Activated CD4-positive, alpha-beta T cell treated with anti-CD3 and anti-CD28 coated beads, Interleukin-2, amount 10 ng/mL, durations not matched to agents 7 days and 5 days (primary cell): ENCODE data around the gene NISCH. TPM values are rescaled to one million over a fixed set of nuclear protein-coding genes. Genes with fewer than 3 reads are reported as not detected.

Experiments
- CTCF ChIA-PET: fragments of 350-600 bp; sonication (Branson Sonifier 250); formaldehyde crosslinking; loops from one replicate; lab custom pipeline; 2021; ENCODE audit warnings: antibody characterized with exemption; lab: Charles Lee
- POLR2A ChIA-PET: fragments of 350-600 bp; sonication (Branson Sonifier 250); formaldehyde crosslinking; loops from one replicate; lab custom pipeline; 2021; ENCODE audit warnings: antibody characterized with exemption; lab: Charles Lee
- DNase-seq: peaks from one replicate; pipeline ENCODE4 v3.0.0-alpha.2; 2020
- H3K27ac Mint-ChIP-seq: one replicate; pipeline ENCODE4 v1.8.0; 2021; ENCODE audit warnings: mild to moderate bottlenecking, moderate library complexity, mixed read lengths
- H3K27me3 Mint-ChIP-seq: one replicate; pipeline ENCODE4 v1.8.0; 2021; ENCODE audit warnings: mixed read lengths
- H3K36me3 Mint-ChIP-seq: one replicate; pipeline ENCODE4 v1.8.0; 2021; ENCODE audit warnings: low read depth, mixed read lengths
- H3K4me1 Mint-ChIP-seq: one replicate; pipeline ENCODE4 v1.8.0; 2021; ENCODE audit warnings: mixed read lengths
- H3K4me3 Mint-ChIP-seq: one replicate; pipeline ENCODE4 v1.8.0; 2021; ENCODE audit warnings: mild to moderate bottlenecking, moderate library complexity, mixed read lengths
- H3K9me3 Mint-ChIP-seq: one replicate; pipeline ENCODE4 v1.8.0; 2021; ENCODE audit warnings: mixed read lengths
- total RNA-seq, 2 experiments: library from RNA; stranded (reverse); gene quantifications; one replicate each; pipeline ENCODE4 v1.2.3, GENCODE V29; 2021

Gene NISCH
- total RNA-seq, 2 experiments from 2014 or later, result 94.5 TPM

DNA sequence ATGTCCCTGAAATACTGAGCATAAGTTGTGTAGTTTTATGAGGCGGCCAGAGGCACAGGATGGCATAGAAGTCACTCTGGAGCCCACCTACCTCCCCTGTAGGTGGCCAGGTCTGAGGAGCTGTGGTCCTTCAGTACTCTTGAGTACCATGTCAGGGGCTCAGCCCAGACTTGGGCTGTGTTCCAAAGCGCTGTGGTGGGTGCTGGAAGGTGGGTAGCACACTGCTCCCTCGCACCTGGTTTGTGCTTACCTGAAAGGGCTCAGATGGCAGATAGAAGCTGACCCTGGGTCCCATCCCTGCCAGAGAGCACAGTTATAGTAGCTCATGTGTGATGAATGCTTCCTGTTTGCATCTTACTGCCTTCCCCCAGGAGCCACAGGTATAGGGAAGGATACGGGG lies 15.5 kb downstream of the NISCH start:
- POLR2A ChIA-PET, result no interaction called here
- Mint-ChIP-seq H3K27me3 (no peaks in the 10 kb centered on the region), H3K4me3 (no peak overlapping the region), H3K4me1 (peaks cover 4% of the 10 kb centered on the region), H3K9me3 (no peaks in the 10 kb centered on the region), H3K36me3 (peaks cover 22% of the 10 kb centered on the region), H3K27ac (no peak overlapping the region)
- DNase-seq, result no peak
- CTCF ChIA-PET, result interaction anchor here (0.6 to 2.9 kb wide), 5 partner anchors 13 to 59 kb away, joined by 3 to 10 read pairs (median 4); partner anchors contain the start of gene STAB1

GRCh38 chr3:52471371-52472238 lies 16.2 kb downstream of the NISCH start:
- H3K27ac Mint-ChIP-seq, result no peak overlapping the region
- ChIA-PET POLR2A (no interaction called here), CTCF (interaction anchor here (0.6 to 2.9 kb wide), 7 partner anchors 10 to 299 kb away, joined by 3 to 10 read pairs (median 4); partner anchors contain the start of genes NEK4 and STAB1)
- no peaks in the 10 kb centered on the region for H3K27me3 Mint-ChIP-seq
- no peak overlapping the region for H3K4me3 Mint-ChIP-seq
- peaks cover 22% of the 10 kb centered on the region for H3K36me3 Mint-ChIP-seq
- peaks cover 4% of the 10 kb centered on the region for H3K4me1 Mint-ChIP-seq
- DNase-seq, result peak; percentile 39
- H3K9me3 Mint-ChIP-seq, result no peaks in the 10 kb centered on the region

- CTCF ChIA-PET, result interaction anchor here (0.6 to 2.9 kb wide), 6 partner anchors 9 to 298 kb away, joined by 3 to 10 read pairs (median 4); partner anchors contain the start of genes NEK4 and STAB1
- POLR2A ChIA-PET, result no interaction called here
- no peaks in the 10 kb centered on the region for H3K27me3 Mint-ChIP-seq
- peaks cover 22% of the 10 kb centered on the region for H3K36me3 Mint-ChIP-seq
- peaks cover 4% of the 10 kb centered on the region for H3K4me1 Mint-ChIP-seq
- DNase-seq, result no peak
- H3K4me3 Mint-ChIP-seq, result no peak overlapping the region
- H3K27ac Mint-ChIP-seq, result no peak overlapping the region
- no peaks in the 10 kb centered on the region for H3K9me3 Mint-ChIP-seq
Observed at GRCh38 chr3:52472239-52473000, 17.0 kb downstream of the NISCH start.

- DNase-seq, result no peak
- Mint-ChIP-seq H3K4me1 (peaks cover 4% of the 10 kb centered on the region), H3K36me3 (peaks cover 24% of the 10 kb centered on the region), H3K27ac (no peak overlapping the region), H3K27me3 (no peaks in the 10 kb centered on the region), H3K9me3 (no peaks in the 10 kb centered on the region), H3K4me3 (no peak overlapping the region)
- CTCF ChIA-PET, result interaction anchor here (0.8 to 2.9 kb wide), 3 partner anchors 9 to 42 kb away, joined by 3 to 10 read pairs (median 4); no protein-coding TSS in a partner anchor
- POLR2A ChIA-PET, result no interaction called here
Observed at GRCh38 chr3:52473026-52473425, 17.6 kb downstream of the NISCH start.

DNA sequence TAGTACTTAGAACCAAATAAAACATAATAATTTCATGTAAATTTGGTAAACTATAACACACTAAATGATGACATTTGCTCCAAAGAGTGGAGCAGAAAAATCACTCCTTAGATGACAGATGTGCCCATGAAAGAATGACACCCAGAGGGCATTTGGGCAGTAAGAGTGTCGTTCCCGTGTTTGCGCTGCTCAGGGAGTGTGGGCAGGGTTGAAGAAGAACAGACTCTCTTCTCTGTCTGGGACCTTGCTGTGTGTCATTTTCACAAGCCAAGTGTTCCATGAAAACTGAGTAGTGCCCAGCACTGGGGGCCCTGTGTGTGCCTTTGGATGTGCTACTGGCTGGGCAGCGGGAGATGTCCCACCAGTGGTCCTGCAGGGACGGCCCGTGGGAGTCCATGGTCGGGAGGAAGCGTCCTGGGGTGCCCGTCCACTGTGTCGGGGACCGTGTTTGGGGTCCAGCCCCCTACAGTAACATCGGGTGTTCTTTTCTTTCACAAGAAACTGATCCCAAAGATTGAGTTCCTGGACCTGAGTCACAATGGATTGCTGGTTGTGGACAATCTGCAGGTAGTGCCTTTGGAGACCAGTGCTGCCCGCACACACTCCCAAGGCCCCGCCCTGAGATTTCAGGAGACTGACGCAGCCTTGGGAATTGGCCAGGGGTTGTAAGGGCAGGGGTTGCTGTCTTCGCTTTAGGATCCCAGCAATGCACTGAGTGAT lies 21.8 kb downstream of the NISCH start:
- H3K27me3 Mint-ChIP-seq, result no peaks in the 10 kb centered on the region
- peaks cover 37% of the 10 kb centered on the region for H3K36me3 Mint-ChIP-seq
- no peaks in the 10 kb centered on the region for H3K4me1 Mint-ChIP-seq
- no peak overlapping the region for H3K4me3 Mint-ChIP-seq
- no peaks in the 10 kb centered on the region for H3K9me3 Mint-ChIP-seq
- DNase-seq, result no peak
- ChIA-PET POLR2A (no interaction called here), CTCF (interaction anchor here (1.6 kb wide), 1 partner anchor 17 kb away, joined by 3 read pairs; no protein-coding TSS in a partner anchor)
- no peak overlapping the region for H3K27ac Mint-ChIP-seq

GRCh38 chr3:52477796-52478095 lies 22.3 kb downstream of the NISCH start:
- Mint-ChIP-seq H3K27me3 (no peaks in the 10 kb centered on the region), H3K4me1 (no peaks in the 10 kb centered on the region), H3K27ac (no peak overlapping the region), H3K9me3 (no peaks in the 10 kb centered on the region), H3K4me3 (no peak overlapping the region), H3K36me3 (peaks cover 37% of the 10 kb centered on the region)
- ChIA-PET CTCF (no interaction called here), POLR2A (no interaction called here)
- DNase-seq, result no peak

DNA sequence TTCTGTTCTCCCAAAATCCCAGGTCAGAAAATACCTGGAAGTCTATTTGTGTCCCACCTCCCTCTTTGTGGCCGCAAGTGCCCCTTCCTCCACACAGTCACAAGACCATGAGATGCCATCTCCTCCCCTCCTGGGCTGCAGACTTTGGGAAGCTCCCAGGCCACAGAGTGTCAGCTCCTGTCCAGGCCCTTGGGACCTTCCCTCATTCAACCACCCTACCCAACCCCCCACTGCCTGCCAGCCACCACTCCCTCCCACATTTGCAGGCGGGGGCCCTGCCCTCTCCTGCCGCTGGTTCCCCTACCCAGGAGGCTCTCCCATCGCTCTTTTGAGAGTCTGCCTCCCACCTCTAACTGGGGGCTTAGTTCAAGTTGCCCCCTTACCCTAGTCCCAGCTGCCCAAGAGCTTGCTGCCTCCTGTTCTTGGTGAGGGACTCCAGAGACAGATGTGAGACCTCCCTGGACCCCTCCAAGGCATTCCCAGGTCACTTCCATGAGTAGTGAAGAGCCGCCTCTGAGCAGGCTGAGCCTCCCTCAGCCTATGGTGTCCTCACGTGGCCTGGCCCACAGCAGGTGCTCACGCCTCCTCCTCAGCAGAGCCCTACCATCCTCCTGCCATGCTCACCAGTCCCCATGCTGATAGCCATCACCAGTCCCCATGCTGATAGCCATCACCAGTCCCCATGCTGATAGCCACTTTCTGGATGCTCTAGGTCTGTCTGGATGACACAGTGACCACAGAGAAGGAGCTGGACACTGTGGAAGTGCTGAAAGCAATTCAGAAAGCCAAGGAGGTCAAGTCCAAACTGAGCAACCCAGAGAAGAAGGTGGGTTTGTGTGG lies 23.9 kb downstream of the NISCH start:
- H3K27me3 Mint-ChIP-seq, result no peaks in the 10 kb centered on the region
- CTCF ChIA-PET, result interaction anchor here (1.0 kb wide), 1 partner anchor 50 kb away, joined by 3 read pairs; no protein-coding TSS in a partner anchor
- no peaks in the 10 kb centered on the region for H3K9me3 Mint-ChIP-seq
- H3K4me3 Mint-ChIP-seq, result no peak overlapping the region
- no peak overlapping the region for H3K27ac Mint-ChIP-seq
- no peaks in the 10 kb centered on the region for H3K4me1 Mint-ChIP-seq
- POLR2A ChIA-PET, result no interaction called here
- peaks cover 34% of the 10 kb centered on the region for H3K36me3 Mint-ChIP-seq
- DNase-seq, result no peak

GRCh38 chr3:52479877-52480575 lies 24.6 kb downstream of the NISCH start:
- Mint-ChIP-seq H3K36me3 (peaks cover 34% of the 10 kb centered on the region), H3K4me3 (no peak overlapping the region), H3K27ac (no peak overlapping the region), H3K9me3 (no peaks in the 10 kb centered on the region), H3K27me3 (no peaks in the 10 kb centered on the region), H3K4me1 (no peaks in the 10 kb centered on the region)
- DNase-seq, result no peak
- ChIA-PET CTCF (interaction anchor here (1.0 kb wide), 1 partner anchor 49 kb away, joined by 3 read pairs; no protein-coding TSS in a partner anchor), POLR2A (no interaction called here)

DNA sequence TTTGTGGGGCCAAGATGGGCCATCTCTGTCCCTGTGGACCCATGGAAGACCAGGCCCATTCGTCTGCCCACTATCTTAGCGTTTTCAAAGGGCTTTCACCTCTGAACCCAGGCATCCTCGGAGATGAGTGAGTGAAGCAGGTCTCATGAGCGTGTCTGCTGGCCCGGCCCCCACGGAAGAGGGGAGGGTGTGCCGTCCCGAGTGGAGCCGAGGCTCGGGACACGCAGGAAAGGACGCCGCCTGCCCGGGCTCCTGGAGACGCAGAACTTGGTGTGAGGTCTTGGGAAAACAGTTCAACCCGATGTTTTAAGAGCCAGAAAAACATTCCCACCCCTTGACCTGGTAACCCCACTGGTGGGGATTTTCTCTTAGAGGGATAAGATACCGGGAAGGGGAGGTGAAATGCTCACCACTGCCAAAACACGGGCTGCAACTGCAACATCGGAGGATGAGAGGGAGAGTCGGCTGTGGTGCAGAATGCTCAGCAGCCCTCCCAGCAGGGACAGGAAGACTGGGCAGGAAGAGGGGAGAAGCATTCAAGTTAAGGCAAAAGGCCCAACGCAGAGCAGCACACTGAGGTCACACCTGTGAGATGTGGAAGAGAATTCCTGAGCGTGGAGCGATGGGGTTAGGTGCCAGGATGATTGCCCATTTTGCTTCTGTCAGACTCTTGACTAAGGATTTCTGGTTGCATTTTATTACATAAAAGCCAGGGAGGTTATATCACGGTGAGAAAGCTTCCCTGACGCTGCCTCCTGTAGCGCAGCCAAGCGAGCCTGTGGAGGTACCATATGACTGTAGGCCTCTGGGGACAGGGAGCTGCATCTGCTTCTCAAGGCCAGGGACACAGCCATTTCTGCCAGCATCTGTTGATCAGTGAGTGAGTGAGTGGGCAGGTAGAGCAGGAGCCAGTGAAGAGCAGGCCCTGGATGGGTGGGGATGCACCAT lies 25.6 kb downstream of the NISCH start:
- no peak overlapping the region for H3K4me3 Mint-ChIP-seq
- ChIA-PET POLR2A (no interaction called here), CTCF (interaction anchor here (1.7 to 1.9 kb wide), 2 partner anchors 9 to 12 kb away, joined by 4 read pairs; no protein-coding TSS in a partner anchor)
- no peaks in the 10 kb centered on the region for H3K4me1 Mint-ChIP-seq
- no peaks in the 10 kb centered on the region for H3K9me3 Mint-ChIP-seq
- no peaks in the 10 kb centered on the region for H3K27me3 Mint-ChIP-seq
- no peak overlapping the region for H3K27ac Mint-ChIP-seq
- H3K36me3 Mint-ChIP-seq, result peaks cover 26% of the 10 kb centered on the region
- no peak for DNase-seq

DNA sequence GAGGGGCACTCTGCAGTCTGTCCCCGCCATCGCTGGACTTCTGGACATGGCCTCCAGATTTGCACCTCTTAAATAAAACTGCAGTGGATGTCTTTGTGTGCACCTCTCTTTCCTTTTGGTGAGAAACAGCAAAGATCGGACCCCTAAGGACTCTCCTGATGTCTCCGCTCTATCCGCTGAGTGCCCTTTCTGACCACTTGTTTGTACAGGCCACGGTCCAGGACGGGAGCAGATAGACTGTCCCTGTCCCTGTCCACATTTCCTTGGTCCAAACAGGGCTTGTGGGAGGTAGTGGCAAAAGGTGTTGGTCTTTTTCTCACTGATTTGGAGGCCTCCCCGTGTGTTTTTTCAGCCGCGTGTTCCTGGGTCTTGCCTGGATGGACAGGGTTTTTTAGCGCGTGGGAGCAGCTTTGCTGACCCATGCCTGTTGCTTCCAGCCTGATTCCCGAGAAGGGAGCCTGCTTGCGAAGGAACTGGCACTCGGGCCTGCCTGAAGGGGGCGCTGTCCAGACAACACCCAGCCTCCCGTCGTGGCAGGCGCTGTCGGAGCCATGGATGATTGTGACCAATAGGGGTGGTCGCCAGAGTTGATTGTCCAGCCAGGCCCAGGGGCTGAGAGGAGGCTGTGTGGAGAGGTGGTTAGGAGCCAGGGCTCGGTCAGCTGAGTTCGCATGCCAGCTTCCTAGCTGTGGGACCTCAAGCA lies 26.6 kb downstream of the NISCH start:
- POLR2A ChIA-PET, result no interaction called here
- H3K36me3 Mint-ChIP-seq, result peaks cover 26% of the 10 kb centered on the region
- H3K9me3 Mint-ChIP-seq, result no peaks in the 10 kb centered on the region
- no peaks in the 10 kb centered on the region for H3K4me1 Mint-ChIP-seq
- H3K27me3 Mint-ChIP-seq, result no peaks in the 10 kb centered on the region
- H3K27ac Mint-ChIP-seq, result no peak overlapping the region
- no peak overlapping the region for H3K4me3 Mint-ChIP-seq
- CTCF ChIA-PET, result interaction anchor here (0.7 to 1.9 kb wide), 4 partner anchors 10 to 46 kb away, joined by 3 to 4 read pairs (median 4); no protein-coding TSS in a partner anchor
- no peak for DNase-seq
